Stimulated activated CD4-positive, alpha-beta T cell treated with anti-CD3 and anti-CD28 coated beads, Interleukin-2, amount 100 ng/mL, for 24 hours (primary cell): ENCODE data around the gene GLI3.

ENCODE experiments used
- DNase-seq, 2 donors: peaks; one replicate each; pipeline ENCODE4 v3.0.0-alpha.2; 2020

The GLI3 gene

DNA sequence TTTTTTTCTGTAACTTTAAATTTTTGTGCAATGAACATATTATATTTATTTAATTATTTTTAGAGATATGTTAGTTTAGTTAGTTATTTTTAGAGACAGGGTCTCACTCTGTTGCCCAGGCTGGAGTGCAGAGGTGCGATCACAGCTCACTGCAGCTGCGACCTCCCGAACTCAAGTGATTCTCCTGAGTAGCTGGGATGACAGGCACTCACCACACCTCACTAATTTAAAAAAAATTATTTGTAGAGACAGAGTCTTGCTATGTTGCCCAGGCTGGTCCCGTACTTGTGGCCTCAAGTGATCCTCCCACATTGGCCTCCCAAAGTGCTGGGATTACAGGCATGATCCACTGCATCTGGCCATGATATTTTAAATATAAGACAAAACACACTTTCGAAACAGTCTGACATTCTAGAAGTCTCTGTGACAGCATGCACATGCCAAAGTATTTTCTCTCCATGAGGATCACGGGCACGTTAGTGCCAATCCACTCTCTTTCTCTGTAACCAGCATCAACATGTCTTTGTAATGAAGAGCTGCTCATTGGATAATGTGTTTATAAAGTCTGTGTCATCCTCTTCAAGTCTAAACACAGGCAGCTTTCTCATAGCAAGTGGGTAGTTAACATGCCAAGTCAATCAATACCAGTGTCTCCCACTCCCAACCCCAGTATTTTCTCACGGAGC, 137.4 kb downstream of the GLI3 start:
- no peak for DNase-seq

DNA sequence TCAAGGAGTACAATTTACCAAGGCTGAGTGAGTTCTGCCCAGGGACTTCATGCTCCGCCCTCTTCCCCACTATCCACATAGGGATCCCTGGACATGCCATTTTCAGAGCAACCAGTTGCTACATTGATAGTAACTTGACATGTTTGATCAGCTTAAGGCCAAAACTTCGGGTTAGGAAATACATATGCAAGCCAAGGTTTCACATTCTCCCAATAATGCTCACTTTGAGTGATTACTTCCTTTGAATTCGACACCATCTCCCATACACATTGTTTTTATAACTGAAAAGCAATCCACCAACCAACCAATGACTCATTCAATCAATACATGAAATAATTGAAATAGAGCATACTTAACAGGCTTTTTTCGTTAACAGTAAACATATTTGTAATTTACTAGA, 137.9 kb downstream of the GLI3 start:
- no peak for DNase-seq

DNA sequence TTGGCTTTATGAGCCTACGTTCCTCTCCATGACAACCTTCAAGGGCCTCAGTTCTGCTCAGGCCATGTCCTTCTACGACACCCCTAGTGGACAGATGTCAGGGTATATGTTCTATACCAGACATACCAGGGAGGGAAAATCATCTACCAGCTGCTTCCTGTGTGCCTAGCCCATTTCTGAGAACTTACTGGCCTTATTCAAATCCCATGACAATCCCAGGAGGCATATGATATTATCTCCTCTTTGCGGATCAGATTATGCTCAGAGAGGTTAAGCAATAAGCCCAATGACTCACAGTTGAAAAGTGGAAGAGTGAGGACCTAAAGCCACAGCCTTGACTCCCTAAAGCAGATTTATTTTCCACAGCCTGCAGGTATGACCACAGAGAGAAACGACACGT, 139.3 kb downstream of the GLI3 start:
- no peak for DNase-seq

DNA sequence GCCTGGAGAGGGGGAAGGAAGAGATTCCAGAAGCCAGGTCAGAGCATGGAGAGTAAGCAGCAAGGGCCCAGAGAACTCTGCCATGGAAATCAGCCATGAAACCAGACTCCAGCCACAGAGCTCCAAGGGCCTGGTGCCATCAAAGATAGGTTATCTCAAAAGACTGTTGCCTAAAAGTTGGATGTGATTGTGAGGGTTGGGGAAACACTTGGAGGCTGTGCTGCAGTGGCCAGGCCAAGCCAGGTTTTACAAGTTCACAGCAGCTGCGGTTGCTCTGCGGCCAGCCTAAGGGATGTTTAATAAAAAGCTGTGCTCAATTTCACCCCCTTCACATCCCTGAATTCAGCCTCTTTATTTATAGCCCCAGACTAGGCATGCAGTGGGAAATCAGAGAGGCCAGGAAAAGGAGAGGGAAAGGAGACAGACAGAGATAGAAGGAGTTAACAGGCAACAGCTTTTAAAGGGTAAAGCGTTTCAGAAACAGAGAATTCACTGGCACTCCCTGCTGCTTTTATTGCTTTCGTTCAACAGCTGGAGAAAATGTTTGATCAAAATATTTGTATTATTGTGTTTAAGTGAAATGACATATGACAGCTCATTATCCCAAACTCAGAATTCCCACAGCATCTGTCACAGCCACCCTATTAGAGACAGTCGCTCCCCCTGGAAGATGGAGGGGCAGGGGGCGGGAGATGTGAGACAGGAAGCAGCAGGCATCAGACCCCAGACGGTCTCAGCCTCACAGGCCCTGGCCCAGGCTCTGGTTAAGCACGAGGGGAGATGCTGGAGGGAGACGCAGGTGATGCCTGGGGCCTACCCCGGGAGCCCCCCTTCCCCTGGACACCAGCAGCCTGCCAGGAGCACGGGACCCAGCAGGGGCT, 140.1 kb downstream of the GLI3 start:
- no peak for DNase-seq

- DNase-seq = no peak
Measured at GRCh38 chr7:42096268-42096667, 140.7 kb downstream of the GLI3 start.

DNA sequence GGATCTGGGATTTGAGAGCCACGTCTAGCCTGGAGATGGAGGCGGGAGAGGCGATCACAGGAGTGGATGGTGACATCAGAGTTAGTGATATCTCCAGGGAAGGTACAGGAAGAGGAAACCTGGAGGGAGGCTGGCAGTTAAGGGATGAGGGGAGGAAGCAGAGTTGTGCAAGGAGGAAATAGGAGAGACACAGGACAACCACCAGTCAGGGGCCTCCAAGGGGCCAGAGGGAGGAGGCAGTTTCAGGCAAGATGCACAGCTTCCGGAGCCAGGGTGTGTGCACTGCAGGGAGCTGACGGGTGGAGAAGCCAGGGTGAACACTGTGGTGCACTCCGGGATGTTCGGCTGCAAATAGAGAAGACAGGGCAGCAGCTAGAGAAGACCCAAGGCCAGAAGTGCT, 141.2 kb downstream of the GLI3 start:
- no peak for DNase-seq

DNA sequence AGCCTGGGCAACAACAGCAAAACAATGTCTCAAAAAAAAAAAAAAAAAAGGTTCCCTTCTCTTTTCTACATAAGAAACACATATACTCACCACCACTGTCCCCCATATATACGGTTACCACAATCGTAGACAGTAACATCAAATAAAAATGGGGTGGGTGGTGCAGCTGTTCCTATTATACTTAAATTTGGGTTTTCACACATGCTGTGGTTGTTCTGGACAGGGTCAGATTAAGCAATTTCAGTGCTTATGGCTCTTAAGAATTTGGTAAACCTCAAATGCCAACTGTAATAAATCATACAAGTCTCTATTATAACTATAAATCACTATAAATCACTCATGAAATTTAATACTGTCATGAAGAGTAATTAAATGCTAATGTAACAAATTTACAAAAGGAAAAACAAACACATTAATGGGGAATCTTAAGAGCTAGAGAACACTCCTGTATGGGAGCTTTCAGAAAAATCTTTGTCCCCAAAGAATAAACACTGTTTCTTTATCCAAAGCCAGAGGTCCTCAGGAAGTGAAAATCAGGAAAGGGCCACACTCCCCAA, 143.6 kb downstream of the GLI3 start:
- no peak for DNase-seq

GRCh38 chr7:42091461-42092291, 145.3 kb downstream of the GLI3 start:
- DNase-seq = no peak

DNA sequence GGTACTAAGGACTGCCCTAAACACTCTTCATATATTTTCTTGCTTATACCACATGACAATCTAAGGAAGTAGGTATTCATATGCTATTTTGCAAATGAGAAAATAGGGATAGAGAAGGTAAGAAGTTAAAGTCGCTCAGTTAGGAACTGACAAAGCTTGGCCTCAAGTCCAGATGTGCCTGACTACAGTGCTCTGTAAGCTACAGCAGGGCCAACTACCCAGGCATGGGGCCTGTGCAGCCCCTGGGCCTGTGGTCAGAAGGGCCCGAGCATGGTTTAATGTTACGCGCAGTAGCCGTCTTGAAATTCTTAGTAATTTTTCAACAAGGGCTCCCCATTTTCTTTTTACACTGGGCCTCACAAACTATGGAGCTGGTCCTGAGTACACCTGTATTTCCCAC, 146.2 kb downstream of the GLI3 start:
- no peak for DNase-seq

DNA sequence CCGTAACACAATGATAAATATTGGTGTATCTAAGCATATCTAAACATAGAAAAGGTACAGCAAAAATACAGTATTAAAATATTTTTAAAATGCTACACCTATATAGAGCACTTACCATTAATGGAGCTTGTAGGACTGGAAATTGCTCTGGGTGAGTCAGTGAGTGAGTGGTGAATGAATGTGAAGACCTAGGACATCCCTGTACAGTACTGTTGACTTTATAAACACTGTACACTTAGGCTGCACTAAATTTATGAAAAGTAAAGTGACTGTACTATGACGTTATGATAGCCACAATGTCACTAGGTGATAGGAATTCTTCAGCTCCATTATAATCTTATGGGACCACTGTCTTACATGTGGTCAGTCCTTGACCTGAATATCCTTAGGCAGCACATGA, 147.0 kb downstream of the GLI3 start:
- no peak for DNase-seq

DNA sequence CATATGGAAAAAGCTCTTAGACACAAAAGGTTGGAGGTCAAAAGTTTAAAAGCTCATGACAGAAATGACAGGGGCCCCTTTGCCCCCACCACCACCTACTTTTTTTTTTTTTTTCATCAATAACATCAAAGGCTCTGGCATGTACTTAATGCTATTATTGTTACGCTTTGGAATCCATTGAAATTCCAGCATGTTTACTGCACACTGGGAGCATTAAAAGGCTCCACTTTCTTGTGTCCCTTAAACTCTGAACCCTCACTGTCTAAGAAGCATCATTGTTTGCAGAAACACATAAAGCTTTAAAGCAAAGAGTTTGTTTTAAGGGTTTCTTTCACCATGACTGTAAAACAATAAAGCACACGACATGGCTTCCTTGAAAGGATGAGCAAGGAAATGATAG, 149.4 kb downstream of the GLI3 start:
- no peak for DNase-seq

DNA sequence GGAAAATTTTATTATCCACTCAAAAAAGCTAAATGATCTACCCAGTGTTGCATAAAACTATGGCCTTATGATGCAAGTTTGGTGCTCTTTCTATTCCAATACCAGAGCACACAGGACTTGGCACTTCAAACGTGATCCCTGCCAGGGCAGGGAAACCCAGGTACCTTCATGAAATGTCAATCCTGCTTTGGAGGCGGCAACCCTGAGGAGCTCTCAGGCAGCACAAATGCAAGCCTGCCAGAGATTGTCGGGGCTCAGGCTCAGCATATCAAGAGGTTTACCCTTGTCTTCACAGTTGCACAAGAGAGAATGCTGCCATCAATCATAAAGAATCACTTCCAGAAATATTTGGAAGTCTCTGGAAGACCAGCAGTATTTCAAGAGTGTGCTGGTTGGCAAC, 151.5 kb downstream of the GLI3 start:
- no peak for DNase-seq

GRCh38 chr7:42084263-42084662, 152.7 kb downstream of the GLI3 start:
- DNase-seq = no peak

- no peak for DNase-seq
Measured at GRCh38 chr7:42083284-42083683, 153.7 kb downstream of the GLI3 start.

- no peak for DNase-seq
Measured at GRCh38 chr7:42082144-42082543, 154.9 kb downstream of the GLI3 start.

- DNase-seq = no peak
Measured at GRCh38 chr7:42081671-42082070, 155.3 kb downstream of the GLI3 start.

GRCh38 chr7:42080841-42081586, 156.0 kb downstream of the GLI3 start:
- DNase-seq = no peak

- no peak for DNase-seq
Measured at GRCh38 chr7:42077271-42078135, 159.5 kb downstream of the GLI3 start.

DNA sequence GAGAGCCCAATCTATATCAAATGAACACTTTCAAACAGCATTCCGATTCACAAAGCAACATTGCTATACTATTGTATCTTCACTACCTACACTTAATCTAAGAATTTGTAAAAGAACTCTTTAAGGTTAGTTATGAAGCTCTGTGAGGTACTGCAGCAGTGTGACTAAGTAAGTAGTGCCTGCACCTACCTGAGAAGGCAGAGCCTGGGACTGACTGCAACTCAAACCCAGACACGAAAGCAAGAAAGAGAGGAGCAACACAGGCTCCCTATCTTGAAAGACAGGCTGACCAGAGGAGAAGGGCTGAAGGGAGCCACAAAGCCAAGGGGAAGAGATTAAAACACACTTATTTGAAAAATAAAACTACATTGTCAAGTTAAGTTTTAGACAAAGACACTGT, 160.1 kb downstream of the GLI3 start:
- no peak for DNase-seq

GRCh38 chr7:42075418-42075817, 161.6 kb downstream of the GLI3 start:
- no peak for DNase-seq

GRCh38 chr7:42074076-42074475, 162.9 kb downstream of the GLI3 start:
- DNase-seq = no peak
